ENCODE data around the gene C17orf107. TPM values are rescaled to one million over a fixed set of nuclear protein-coding genes. Genes with fewer than 3 reads are reported as not detected.

C17orf107 gene
- total and polyA plus RNA-seq, 2 of the 13 experiments (the other 11 are each of a cell fraction or from before 2014, with no cell fraction given): 0.20 to 0.59 TPM

GRCh38 chr17:4908301-4908700 lies 9.0 kb downstream of the C17orf107 start (continued):
- 0 out of 2 replicates have a peak, but pooled peaks have one; percentile 19 for TF ChIP-seq KDM6A (CRISPR knock-in tag; IDR thresholded peaks at IDR 0.05; ENCODE audit: low read depth)
- no peak for TF ChIP-seq ZNF703 (CRISPR knock-in tag; IDR thresholded peaks at IDR 0.05; ENCODE audit: borderline replicate concordance)
- no peak for TF ChIP-seq SRSF9 (IDR thresholded peaks at IDR 0.05; ENCODE audit: borderline replicate concordance, insufficient read depth, low read depth, low read length, poor library complexity, severe bottlenecking)
- TF ChIP-seq HES4 (CRISPR knock-in tag; IDR thresholded peaks at IDR 0.05; ENCODE audit: borderline replicate concordance): no peak
- no peak for TF ChIP-seq E2F5 (CRISPR knock-in tag; conservative IDR thresholded peaks at IDR 0.05)
- no peak for TF ChIP-seq IRF1 (CRISPR knock-in tag; IDR thresholded peaks at IDR 0.05; ENCODE audit: low read depth)
- no peak for TF ChIP-seq NFE2L1 (CRISPR knock-in tag; IDR thresholded peaks at IDR 0.05; ENCODE audit: borderline replicate concordance)
- no peak for TF ChIP-seq KLF15 (CRISPR knock-in tag; IDR thresholded peaks at IDR 0.05; ENCODE audit: borderline replicate concordance)
- TF ChIP-seq ZNF292 (CRISPR knock-in tag; IDR thresholded peaks at IDR 0.05; ENCODE audit: borderline replicate concordance, low read depth): peak; percentile 86; the same call in 1 of the 2 replicates
- 0 out of 2 replicates have a peak, but pooled peaks have one; percentile 37 for TF ChIP-seq ATF7-NPFF (CRISPR knock-in tag; IDR thresholded peaks at IDR 0.05; ENCODE audit: low read depth)
- 0 out of 2 replicates have a peak, but pooled peaks have one; percentile 46 for TF ChIP-seq ETV6 (CRISPR knock-in tag; conservative IDR thresholded peaks at IDR 0.05)
- TF ChIP-seq PHF5A (CRISPR knock-in tag; IDR thresholded peaks at IDR 0.05; ENCODE audit: low read depth, unreplicated experiment): no peak
- TF ChIP-seq SNAI1 (CRISPR knock-in tag; IDR thresholded peaks at IDR 0.05; ENCODE audit: borderline replicate concordance): no peak
- TF ChIP-seq ZNF17 (CRISPR knock-in tag; IDR thresholded peaks at IDR 0.05): no peak
- peak; percentile 44; the same call in 1 of the 2 replicates for TF ChIP-seq AHDC1 (CRISPR knock-in tag; IDR thresholded peaks at IDR 0.05; ENCODE audit: borderline replicate concordance)
- no peak for TF ChIP-seq ZNF296 (CRISPR knock-in tag; conservative IDR thresholded peaks at IDR 0.05)
- TF ChIP-seq ZBTB37 (CRISPR knock-in tag; IDR thresholded peaks at IDR 0.05): no peak
- no peak for TF ChIP-seq BCL3 (CRISPR knock-in tag; IDR thresholded peaks at IDR 0.05)
- no peak for TF ChIP-seq HOXD1 (CRISPR knock-in tag; IDR thresholded peaks at IDR 0.05)

Measured in HepG2 (cell line).